ENCODE measurements around the gene MLH3.
"Not testable (repeated sequence)": the region's sequence is repeated elsewhere in the genome, so short reads cannot be mapped to it uniquely, and the experiment has no call there.

Gene MLH3

DNA sequence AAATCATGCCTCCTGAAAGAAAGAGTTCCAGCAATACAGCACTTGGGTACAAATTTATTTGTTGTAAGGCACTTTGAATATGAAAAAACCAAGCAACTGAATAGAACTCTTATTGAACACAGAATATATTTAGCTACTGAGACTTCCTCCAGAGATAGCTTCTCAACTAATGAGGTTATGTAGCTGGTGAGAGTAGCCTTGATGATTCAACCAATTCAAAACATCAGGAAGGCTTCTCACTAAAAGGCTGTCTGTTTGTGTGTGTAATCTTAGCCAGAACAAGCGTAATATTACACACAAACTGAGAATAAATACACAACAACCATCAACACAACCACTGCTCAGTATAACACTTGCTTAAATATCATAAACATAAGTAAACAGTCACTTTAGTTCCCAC, 28.2 kb downstream of the MLH3 start:
- DNase-seq: no peak

DNA sequence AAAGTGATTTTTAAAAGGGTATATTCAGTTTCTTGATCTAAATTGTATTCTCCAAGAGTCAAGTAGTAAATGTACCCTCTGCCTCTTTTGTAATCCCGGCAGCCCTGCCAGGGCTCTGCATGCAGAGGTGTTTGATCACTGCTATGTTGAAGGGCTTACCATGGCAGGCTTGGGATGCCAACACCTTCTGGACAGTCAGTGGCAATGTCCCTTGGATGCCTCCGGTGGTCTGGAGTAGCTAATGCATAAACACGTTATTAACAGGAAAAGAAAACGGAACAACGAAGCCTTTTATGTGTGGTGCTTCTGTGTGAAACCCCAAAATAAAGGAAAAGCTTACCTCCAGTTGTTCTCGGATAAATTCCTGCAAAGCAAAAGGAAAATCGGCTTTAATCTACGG, 28.6 kb downstream of the MLH3 start:
- no peak for DNase-seq

DNA sequence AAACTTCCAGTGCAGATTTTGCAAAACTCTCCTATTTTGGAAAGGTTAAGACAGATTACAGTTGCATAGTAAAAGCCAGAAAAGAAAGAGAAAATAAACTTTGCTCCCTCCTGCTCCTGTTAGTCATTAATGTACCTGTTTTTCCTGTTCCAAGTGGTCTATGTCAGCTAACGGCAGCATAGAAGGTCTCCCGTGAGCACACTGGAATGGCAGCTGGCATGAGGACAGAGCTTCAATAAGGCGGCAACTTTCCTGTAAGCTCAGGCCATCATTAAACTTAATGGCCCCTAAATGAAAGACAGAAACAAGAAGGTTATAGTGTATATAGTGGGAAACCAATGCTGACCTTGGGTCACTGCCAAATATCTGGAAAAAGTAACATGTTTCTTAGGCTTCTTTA, 32.6 kb downstream of the MLH3 start:
- DNase-seq: no peak

DNA sequence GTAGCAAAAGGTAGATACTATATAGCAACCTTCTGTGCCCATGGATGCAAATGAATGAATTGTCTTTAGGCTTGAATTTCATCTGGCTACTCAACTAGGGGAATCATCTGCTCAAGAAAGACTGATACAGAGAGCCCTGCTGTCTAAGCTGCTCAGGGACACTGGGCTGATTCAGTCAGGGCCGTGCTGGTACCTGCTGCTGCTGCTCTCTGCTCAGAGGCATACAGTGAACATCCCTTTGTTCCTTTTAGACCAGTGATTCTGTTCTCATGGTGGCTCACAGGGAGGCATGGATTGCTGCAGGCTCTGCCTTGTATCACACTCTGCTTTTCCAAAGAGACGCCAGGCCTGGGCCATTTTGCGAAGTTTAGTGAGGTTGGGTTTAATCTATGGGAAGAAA, 34.5 kb downstream of the MLH3 start:
- no peak for DNase-seq

DNA sequence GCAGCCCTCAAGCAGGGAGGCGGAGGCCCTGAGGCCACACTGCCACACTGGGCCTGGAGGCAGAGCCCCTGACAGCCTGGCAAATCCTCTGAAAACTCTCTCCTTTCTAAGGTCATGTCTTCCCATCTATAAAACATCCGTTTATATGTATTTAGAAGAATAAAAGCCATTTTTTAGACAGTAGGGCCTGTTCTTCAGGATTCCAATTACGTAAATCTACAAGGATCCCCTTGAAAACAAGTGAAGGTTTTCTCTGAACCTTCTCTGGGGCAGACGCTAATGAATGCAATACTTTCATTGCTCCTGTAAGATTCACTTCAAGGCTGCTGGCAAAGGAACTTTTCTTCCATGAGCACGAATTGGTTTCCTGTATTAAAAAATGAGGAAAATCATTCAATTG, 35.8 kb downstream of the MLH3 start:
- DNase-seq: no peak

DNA sequence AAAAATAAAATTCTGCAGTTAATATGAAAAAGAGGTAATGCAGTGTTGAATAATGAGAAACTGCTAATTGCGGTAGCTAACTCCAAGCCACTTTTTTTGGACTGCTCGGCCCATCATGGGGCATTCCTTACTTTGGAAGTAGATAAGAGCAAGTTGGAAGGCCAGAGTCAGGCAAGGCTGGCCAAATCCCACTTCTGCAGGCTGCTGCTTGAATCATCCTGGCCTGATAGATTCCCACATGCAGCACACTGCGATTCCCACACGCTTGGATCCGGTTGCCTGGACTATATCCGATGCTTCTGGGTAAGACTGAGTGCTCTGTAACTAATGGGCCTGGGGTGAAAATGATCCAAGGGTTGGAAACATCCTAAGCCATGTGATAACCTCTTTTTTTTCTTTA, 38.0 kb downstream of the MLH3 start:
- no peak for DNase-seq

DNA sequence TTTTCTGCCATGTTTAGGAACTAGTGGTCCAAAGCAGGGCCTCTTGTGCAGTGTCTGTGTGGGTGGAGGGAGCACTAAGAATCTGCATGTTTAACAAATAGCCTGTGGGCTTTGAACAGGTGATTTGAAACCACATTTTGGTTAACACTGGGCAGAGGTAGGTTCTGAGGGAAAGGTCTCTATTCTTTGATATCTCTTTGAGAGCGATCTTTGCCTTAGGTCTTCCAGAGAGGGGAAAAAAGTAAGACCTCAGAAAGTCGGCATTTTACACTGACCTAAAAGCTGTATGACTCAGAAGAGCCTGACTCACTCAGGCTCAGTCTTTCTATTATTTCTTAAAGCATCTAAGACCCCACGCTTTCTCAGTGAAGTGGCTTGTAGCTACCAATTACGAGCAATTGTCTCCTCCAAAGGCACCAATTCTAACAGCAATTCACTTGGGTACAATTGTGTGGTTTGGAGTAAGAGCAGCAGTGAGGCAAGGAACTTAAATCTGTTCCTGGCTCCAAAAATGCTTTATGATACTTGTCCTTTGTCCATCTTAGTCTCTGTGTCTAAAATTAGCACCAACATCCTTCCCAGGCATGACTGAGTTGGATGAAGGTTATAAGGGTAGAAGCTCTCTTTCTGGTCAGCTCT, 39.8 kb downstream of the MLH3 start:
- peak; percentile 29 for DNase-seq

DNA sequence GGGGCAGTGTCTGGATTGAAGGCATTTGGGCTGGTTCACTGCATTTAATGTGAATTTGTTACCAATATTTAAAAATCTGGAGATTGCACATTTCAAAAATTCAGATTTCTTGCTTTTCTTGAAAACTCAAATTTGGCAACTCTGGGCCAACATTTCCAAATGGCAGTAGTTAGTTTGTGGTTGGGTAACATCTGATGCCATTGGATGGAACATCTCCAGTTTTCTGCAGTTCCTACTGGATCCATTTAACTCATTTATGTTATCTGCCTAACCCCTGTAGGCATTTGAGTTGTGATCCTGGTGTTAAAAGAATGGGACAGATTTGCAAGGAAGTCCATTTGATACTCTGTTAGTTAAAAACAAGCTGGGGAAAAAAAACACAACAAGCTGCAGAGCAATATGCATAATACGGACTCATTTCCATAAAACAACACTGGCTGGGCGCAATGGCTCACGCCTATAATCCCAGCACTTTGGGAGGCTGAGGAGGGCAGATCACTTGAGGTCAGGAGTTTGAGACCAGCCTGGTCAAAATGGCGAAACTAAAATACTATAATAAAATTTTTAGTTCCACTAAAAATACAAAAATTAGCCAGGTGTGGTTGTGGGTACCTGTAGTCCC, 40.7 kb downstream of the MLH3 start:
- DNase-seq: no peak

DNA sequence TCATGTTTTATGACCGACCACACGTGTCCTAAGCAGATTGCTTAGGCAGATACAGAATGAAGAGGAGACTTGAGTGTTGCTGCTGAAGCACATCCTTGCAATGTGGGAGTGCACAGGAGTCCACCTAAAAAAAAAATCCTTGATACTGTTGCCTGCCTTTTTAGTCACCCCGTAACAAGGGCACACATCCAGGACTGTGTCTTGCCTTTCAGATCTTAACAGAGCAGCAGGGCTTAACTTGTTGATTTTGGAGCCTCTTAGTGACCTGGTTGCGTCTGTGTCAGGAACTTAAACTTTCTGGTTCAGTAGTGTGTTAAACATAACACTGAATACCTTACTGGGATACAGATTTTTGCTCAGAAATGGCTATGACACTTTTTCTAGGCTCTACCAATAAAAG, 42.1 kb downstream of the MLH3 start:
- DNase-seq: no peak

DNA sequence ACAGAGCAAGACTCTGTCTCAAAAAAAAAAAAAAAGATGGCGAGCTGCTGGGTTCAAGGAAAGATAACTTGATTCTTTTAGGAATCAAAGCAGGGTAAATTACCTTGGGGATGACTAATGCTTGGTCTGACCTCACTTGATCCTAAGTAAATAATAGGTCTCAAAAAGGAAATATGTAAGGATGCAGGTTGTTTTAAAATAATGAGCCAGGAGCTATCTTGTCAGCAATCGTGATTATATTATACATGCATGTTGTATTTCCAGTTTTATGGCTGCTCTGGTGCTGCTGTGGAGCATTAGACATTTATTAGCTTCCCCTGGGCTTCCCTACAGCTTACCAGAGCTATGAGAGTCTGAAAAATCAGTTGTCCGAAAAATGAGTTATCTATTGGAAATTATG, 45.9 kb downstream of the MLH3 start:
- DNase-seq: no peak

DNA sequence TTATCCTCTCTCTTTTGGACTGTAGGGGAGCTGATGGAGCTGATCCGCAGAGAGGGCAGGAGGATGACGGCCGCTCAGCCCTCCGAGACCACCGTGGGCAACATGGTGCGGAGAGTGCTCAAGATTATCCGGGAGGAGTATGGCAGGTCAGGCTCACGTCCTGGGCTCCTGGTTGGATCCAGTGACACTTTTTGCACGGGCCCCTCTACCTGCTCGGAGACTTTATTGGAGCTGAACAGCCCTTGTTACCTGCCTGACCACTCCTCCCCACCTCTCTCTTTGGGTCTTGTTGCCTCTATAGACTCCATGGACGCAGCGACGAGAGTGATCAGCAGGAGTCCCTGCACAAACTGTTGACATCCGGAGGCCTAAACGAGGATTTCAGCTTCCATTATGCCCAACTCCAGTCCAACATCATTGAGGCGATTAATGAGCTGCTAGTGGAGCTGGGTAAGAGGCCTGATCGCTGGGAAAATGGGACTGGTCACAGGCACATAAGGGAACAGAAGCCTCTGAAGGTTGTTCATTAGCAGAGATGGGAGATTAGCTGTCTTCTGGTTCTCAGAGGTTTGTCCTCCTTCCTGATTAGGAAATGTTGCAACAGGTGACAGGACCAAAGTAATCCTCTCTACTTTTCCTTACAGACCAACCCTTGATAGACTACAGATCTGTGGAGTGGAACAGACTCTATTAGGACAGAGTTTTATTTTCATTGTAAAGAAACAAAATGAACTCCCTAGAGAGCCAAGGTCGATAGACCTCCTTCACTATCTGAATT, 47.8 kb downstream of the MLH3 start:
- DNase-seq: peak; percentile 13

DNA sequence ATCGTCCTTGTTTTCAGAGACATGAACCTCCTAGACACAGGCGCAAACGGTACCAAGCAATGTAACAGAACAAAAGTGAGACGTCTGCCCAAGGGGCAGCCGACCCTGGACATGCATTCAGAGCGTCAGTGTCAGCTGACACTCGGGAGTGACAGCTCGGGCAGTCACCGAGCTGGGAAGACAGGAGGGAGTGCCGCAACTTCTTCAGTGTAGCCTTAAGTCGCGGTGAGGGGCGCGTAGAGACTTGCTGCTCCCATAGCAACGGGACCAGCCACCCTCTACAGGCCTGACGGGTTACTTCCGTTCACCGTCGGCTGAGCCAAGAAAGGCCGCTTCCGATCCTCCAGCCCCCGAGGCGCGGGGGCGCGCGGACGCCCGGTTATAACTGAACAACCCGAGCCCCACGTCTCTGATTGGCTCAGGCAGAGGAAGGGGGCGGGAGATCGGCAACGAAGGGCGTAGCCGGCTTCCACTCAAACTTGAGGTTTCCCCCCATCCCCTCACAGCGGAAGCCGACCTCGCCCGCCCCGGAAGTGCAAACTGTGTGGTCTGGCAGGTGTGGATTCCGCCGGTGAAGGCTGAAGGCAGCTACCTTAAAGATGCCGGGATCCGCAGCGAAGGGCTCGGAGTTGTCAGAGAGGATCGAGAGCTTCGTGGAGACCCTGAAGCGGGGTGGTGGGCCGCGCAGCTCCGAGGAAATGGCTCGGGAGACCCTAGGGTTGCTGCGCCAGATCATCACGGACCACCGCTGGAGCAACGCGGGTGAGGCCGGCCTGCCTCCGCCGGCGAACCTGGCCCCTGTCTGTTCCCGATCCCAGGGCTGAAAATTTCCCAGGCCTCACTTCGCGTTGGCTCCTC, 48.6 kb downstream of the MLH3 start, which contains the start of gene EIF2B2:
Gene EIF2B2 (plus strand): TSS at position 530 of the 858 bp plus-strand sequence. CDS start 70 bp downstream, at position 600.
- DNase-seq: peak; percentile 99

DNA sequence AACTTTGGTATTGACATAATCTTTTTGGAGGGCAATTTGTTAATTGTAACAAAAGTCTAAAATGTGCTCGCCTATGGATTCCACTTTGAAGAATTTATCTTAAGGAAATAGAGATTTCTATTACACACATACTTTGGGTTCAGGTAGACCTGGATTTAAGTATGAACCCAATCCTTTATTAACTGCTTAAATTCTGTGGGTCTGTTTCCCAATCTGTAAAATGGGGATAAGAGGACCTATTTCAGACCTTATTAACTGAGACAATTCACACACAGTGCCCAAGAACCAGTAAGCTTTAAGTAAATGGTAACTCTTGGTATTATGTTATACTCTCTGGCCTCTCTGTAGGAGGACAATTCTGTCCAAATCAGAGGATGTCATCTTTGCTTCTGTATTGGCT, 49.4 kb downstream of the MLH3 start:
- no peak for DNase-seq

DNA sequence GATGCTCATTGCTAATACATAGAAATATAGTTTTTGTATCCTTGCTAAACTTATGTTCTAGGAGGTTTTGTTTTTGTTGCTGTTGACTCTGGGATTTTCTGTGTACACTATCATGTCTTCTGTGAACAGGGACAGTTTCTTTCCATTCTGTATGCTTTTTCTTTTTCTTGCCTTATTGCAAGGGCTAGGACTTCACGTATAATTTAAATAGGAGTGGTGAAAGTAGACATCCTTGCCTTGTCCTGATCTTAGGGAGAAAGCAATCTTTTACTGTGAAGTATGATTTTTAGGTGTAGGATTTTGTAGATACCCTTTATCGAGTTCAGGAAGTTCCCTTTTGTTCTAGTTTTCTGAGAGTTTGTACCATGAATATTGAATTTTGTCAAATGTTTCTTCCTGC, 50.0 kb downstream of the MLH3 start:
- DNase-seq: no peak

DNA sequence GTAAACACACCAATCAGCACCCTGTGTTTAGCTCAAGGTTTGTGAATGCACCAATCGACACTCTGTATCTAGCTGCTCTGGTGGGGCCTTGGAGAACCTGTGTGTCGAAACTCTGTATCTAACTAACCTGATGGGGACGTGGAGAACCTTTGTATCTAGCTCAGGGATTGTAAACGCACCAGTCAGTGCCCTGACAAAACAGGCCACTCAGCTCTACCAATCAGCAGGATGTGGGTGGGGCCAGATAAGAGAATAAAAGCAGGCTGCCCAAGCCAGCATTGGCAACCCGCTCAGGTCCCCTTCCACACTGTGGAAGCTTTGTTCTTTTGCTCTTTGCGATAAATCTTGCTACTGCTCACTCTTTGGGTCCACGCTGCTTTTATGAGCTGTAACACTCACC, 55.5 kb downstream of the MLH3 start:
- DNase-seq: not testable (repeated sequence)

DNA sequence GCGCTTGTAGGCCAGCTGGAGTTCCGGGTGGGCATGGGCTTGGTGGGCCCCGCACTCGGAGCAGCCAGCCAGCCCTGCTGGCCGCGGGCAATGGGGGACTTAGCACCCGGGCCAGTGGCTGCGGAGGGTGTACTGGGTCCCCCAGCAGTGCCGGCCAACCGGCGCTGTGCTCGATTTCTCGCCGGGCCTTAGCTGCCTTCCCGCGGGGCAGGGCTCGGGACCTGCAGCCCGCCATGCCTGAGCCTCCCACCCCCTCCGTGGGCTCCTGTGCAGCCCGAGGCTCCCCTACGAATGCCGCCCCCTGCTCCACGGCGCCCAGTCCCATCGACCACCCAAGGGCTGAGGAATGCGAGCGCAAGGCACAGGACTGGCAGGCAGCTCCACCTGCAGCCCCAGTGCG, 57.1 kb downstream of the MLH3 start:
- DNase-seq: not testable (repeated sequence)

DNA sequence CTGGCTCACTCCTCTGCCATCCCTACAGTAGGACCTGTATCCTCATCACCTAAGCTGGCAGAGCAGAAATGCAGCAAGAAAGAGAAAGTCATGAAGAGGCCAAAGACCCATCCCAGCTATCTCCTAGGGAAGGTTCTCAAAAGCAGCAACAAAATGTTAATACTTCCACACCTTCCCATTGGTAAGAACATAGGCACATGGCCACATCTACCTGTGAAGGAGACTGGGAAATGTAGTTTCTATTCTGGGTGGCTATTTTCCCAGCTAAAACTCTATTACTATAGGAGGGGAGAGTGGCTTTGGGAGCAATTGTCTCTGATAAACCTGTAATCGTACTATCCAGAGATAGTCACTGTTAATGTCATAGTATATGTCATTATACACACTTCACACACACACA, 62.3 kb downstream of the MLH3 start:
- no peak for DNase-seq

DNA sequence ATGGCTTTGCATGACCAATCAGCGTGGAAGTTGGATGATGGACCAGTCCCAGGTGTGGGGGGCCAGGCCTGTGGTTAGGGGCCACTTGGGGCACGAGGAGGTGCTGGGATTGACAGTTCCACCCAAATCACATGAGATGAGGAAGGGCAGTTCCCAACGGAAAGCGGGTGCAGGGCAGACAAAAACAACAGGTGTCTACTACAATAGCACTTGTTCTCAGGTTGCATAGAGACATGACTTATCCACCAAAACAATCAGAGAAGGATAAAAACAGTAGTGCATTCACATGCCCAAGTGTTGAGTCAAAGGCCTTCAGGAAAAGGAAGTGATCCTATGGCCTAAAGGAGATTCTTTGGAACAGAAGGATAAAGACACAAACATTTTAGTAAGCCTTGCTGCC, 63.1 kb downstream of the MLH3 start:
- DNase-seq: no peak

DNA sequence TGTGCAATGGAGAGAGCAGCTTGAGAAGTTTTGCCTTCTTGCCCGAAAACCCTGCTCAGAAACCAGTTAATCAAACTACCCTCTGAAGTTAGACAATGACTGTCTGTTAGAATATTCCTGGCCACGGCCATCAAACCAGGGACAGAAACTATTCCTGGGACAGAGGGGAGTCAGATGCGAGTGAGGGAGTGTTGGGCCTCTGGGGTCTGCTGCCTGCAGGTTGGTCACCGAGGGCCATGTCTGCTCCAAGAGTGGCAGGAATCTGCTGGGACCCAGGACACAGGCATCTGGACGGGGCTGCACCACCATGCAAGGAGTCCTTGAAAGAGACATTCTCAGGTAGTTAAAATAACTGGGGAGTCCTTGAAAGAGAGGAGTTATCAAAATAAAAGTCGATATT, 65.5 kb downstream of the MLH3 start:
- no peak for DNase-seq

DNA sequence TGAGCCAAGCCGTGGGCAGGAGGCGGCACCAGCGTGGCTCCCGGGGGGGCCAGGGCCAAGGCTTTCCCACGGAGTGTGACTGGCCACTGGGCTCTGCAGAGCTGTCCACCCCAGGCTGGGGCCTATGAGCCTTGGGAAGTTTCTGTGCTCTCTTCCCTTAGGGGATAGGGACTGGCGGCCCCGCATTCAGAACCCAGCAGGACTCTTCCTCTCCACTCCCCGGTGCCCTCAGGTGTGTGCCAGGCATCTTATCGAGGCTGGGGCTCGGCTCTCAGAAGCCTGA, 66.3 kb downstream of the MLH3 start:
- no peak for DNase-seq

DNA sequence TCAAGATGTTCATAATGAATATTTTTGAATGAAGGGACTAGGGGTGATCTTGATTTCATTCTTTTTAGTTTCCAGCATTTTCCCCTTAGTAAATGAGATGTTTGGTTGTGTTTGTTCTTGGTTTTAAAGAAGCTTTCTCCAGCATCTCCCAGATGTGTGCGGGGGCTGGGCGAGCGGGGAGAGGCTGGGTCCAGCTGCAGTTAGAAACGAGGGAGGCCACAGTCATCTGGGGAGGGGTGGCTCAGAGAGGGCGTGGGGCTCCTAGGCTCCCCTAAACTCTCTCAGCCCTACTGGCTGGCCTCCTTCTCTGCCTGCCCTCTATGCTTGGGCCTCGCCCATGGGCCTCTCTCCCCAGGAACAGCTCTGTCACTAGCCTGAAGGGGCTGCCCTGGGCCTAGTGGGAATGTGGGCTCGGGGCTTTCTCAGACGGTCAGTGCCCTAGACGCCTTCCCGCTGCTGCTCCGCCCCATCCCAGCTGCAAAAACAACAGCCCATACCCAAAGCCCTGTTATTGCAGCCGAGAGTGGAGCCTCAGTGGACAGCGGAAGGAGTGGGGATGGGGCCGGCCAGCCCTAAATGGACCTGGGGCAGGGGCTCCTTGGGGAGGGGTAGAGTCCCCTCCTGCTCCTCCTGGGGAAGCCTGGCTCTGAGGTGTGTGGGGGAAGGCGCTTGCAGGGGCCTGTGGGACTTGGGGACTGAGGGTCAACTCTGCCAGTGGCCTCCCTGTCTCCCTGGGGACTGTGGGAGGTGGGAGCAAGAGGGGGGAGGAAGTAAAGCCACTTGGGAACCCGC, 66.8 kb downstream of the MLH3 start:
- DNase-seq: no peak

DNA sequence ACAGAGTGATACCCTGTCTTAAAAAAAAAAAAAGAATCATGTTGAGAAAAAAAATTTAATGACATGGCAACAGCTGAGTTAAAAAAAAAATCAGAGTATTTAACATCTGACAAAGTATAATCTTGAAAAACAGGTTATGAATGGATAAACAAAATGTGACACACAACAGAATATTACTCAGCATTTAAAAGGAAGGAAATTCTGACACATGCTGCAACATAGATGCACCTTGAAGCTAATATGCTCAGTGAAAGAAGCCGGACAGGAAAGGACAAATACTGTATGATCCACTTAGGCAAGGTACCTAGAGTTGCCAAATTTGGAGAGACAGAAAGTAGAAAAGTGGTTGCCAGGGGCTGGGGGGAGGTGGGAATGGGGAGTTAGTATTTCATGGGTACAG, 67.9 kb downstream of the MLH3 start:
- DNase-seq: no peak

DNA sequence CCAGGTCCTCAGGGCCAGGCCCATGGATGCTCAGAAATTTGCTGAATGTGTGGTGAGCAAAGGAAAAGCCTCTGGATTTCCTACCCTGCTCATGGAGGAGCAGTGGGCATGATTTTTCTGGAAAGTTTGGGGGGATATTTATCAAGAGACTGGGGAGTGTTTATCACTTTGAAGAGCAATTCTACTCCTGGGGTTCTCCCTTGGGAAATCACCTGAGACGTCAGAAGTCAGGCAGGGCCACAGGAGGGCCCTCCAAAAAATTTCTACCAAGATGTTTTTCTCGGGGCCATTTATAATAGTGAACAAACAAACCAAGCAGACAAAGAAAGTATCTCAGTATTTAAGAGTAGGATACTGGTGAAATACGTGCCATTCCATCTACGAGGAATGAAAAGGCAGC, 68.6 kb downstream of the MLH3 start:
- no peak for DNase-seq
